Choroid plexus epithelial cell (primary cell): Measurements from ENCODE around the gene NACC2.
A peak's percentile ranks its signal among the peaks of the same experiment; 100 is the strongest.
"Not testable (repeated sequence)": the region's sequence is repeated elsewhere in the genome, so short reads cannot be mapped to it uniquely, and the experiment has no call there.

ENCODE experiments used
- DNase-seq: peaks from one replicate; pipeline ENCODE4 v3.0.0-alpha.2; 2010; ENCODE audit warnings: low read depth
- H3K4me3 ChIP-seq: 2 replicates; pipeline ENCODE4 v1.5.1; 2011; ENCODE audit warnings: low read depth, mild to moderate bottlenecking, control low read depth, low read length, moderate library complexity
- TF ChIP-seq, protein P1 (sequence below): conservative IDR thresholded peaks from 2 replicates; pipeline ENCODE4 v1.5.1; 2011; ENCODE audit warnings: low read depth, mild to moderate bottlenecking, control low read depth, inconsistent platforms, low read length, moderate library complexity

The NACC2 gene

DNA sequence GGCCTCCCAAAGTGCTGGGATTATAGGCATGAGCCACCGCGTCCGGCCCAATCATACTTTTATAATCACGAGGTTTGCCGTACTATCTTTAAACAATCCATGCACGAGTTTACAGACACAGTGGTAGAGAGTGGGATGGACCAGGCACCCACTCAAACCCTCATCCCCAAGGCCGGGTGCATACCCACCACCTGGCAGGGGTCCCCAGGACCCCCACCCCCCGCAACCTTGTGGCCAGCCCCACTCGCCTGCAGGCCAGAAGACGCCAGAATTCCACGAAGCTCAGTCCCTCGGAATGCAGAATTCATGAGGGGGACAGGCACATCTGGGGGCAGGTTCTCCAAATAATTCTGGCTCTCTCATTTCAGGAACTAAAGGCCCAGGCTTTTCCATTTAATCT is 17.1 kb downstream of the NACC2 start:
- H3K4me3 ChIP-seq, result no peak overlapping the region
- TF ChIP-seq, protein P1, sequence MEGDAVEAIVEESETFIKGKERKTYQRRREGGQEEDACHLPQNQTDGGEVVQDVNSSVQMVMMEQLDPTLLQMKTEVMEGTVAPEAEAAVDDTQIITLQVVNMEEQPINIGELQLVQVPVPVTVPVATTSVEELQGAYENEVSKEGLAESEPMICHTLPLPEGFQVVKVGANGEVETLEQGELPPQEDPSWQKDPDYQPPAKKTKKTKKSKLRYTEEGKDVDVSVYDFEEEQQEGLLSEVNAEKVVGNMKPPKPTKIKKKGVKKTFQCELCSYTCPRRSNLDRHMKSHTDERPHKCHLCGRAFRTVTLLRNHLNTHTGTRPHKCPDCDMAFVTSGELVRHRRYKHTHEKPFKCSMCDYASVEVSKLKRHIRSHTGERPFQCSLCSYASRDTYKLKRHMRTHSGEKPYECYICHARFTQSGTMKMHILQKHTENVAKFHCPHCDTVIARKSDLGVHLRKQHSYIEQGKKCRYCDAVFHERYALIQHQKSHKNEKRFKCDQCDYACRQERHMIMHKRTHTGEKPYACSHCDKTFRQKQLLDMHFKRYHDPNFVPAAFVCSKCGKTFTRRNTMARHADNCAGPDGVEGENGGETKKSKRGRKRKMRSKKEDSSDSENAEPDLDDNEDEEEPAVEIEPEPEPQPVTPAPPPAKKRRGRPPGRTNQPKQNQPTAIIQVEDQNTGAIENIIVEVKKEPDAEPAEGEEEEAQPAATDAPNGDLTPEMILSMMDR, result no peak
- no peak for DNase-seq

DNA sequence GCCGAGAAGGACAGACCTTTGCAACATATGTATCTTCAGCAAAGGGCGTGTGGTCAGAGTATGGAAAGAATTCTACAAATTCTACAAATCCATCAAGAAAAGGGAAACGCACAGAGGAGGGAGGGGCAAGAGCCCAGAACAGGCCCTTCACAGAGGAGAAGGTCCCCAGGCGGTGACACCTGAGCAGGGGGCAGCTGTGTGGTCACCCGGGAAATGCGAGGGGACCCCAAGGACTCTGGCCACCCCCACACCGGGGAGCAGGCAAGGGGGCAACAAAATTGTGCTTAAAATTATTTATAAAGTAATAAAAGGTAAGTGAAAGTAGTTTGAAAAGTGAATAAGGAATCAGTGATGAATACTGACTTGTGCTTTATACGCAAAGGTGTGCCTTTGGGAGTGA is 17.6 kb downstream of the NACC2 start:
- DNase-seq, result peak; percentile 41
- TF ChIP-seq, protein P1, result no peak
- H3K4me3 ChIP-seq, result no peak overlapping the region

DNA sequence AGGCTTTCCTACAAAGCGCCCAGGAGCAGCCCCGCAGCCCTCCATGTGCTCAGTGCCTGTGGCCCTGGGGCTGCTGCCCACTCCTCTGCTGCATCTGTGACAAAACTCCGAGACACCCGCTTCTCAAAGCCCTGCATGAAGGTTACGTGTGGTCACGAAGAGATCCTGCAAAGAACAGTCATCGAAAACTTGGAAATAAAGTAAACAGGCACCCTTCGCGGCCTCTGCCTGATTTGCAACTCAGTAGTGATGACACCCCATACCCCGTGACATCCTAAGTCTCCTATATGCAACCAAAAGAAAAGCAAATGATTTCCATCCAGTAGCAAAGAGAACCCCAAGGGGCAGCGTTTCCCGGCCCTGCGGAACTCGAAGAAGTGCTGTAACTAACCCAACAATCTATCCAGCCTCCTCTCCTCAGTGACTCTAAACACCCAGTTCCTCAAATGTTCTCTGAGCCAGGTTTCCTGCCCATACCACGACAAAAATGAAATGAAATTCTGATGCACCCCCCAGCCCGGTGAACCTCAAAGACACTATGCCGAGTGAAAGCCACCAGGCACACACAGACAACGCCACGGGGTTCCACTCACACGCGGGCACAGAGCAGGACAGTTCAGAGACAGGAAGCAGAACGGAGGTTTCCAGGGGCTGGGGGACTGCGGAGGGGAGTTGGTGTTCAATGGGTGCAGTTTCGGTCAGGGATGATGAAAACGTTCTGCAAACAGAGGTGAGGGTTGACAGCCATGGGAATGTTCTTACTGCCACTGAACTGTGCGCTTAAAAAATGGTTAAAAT is 19.0 kb downstream of the NACC2 start:
- DNase-seq, result no peak
- H3K4me3 ChIP-seq, result no peak overlapping the region
- TF ChIP-seq, protein P1, result no peak

DNA sequence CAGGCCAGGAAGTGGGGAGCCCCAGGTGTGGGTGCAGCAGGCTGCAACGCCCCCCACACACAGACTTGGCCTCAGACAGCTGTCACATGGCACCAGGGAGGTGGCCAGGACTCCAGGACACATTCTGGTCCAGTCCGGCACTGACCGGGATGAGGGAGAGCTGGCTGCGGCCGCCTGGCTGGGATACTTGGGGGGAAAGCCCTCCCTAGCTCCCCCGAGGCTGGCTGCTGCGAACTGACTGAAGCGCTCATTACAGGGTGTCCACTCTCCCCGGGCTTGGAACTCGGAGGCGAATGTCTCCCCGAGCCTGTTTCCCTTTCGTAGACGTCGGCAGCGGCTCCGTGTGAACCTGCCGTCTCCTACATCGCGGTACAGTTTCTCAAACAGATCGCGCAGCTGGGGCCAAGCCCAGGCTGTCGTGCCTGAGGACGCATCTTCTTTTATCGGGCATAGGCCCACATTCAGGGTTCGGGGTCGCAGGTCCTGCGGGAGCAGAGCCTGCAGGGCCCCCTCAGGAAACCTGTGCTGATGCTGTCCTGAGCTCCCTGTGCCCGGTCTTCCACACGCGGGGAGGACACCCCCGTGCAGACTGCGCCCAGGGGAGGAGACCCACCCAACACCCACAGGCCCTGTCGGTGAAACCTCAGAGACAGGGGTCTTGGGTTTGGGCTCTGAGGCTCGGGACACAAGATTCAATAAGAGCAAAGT is 19.8 kb downstream of the NACC2 start:
- no peak overlapping the region for H3K4me3 ChIP-seq
- TF ChIP-seq, protein P1, result no peak
- DNase-seq, result no peak

DNA sequence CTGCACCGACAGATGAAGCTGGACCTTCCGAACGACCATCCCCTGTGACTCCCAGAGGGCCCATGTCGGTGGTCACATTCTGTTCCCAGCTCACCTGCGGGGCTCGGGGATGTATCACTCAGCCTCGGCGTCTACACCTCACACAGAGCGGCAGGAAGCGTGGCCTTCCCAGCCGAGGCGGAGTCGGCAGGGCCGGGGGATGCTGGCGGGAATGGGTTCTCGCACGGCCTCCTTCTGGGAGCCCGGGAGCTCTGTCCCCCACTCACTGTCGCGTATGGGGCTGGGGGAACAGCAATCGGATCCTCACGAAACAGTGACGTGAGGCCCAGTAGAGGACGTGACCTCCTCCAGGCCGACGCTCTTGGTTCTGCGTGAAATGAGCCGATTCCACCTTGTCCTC is 20.4 kb downstream of the NACC2 start:
- DNase-seq, result no peak
- TF ChIP-seq, protein P1, result no peak

DNA sequence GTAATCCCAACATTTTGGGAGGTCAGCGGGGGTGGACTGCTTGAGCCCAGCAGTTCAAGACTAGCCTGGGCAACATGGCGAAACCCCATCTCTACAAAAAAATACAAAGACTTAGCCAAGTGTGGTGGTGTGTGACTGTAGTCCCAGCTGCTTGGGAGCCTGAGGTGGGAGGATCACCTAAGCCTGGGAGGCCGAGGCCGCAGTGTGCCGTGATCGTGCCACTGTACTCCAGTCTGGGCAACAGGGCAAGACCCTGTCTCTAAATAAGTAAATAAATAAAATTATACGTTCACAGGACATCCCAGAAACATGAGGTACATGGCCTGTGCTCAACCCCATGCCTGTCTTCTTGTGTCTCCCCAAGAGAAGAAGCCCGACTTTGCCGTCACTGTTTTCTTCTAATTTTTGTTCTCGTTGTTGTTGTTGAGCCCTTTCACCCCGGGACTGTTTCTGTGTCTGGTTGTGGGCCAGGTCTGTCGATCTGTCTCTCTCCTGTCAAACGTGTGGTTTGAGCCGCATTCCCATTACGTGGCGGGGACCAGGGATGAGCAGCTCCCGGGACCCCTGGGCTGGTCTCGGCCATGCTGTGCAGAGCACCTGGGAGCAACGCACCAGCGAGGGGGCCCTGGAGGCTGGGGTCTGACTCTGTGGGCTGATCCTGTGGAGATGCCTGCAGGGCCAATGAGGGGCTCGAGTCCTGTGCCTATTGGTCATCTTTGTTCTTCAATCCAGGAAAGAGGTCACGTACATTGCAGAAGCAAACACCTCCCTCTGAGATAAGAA is 32.2 kb downstream of the NACC2 start:
- TF ChIP-seq, protein P1, result no peak
- no peak for DNase-seq
- H3K4me3 ChIP-seq, result no peak overlapping the region

More for the DNA sequence above, 20.4 kb downstream of the NACC2 start:
- no peak overlapping the region for H3K4me3 ChIP-seq

DNA sequence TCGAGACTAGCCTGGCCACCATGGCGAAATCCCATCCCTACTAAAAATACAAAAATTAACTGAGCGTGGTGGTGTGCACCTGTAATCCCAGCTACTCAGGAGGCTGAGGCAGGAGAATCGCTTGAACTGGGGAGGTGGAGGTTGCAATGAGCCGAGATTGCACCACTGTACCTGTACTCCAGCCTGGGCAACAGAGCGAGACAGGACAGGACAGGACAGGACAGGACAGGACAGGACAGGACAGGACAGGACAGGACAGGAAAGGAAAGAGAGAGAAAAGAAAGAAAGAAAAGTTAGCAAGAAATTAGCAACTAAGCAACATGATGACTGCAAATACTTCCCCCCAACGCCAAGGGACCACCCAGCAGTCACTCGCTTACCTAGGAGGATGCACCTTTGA is 33.2 kb downstream of the NACC2 start:
- not testable (repeated sequence) for DNase-seq, H3K4me3 ChIP-seq
